ENCODE measurements around the gene HEPHL1. TPM values are rescaled to one million over a fixed set of nuclear protein-coding genes. Genes with fewer than 3 reads are reported as not detected.

Gene HEPHL1
- total and polyA plus RNA-seq, 2 donors (not counting 1 experiment from before 2014, with no cell fraction given) = not detected

DNA sequence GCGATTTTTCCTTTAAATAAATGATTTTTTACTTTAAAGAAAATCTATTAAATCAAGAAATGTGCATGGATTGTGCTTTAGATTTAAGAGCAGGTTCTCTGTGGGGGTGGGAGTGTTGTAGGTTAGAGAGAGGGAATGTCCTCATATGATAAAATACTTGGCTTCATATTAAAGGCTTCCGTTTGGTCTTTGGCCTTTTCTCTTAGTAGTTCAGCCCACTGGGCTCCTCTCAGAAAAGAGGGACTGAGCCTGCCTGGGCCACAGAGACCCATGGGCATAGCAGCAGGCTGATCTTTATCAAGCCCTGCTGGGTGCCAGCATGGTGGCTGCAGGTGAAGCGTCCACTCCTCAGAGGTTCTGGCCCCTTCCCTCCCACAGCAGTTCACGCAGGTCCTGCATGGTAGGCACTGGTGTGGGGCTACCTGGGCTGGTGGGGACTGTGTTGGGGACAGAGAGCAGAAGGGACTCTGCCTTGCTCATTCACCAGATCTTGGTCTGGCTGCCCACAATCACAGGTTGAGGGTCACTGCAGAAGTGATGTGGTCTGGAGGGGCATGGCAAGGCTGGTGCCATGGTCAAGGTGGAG is 111.8 kb downstream of the HEPHL1 start:
- intact Hi-C loops (cut with micrococcal nuclease) = no loop called here
- H3K4me3 Mint-ChIP-seq = no peak overlapping the region
- H3K27me3 Mint-ChIP-seq = no peaks in the 10 kb centered on the region
- Histone ChIP-seq H3K9ac (ENCODE audit: low read length) (no peak overlapping the region), H3K27ac (ENCODE audit: low read length in 2 of 2) (no peak overlapping the region), H3K79me2 (ENCODE audit: control insufficient read depth, insufficient read depth, low read length) (peaks cover 71% of the 10 kb centered on the region), H2AFZ (ENCODE audit: insufficient read depth, low read depth, low read length, poor library complexity, severe bottlenecking) (no peak overlapping the region), H3K27me3 (replicated peaks in 1 of 4; ENCODE audit: control extremely low read depth in 1 of 4, control insufficient read depth in 3 of 4, insufficient read depth in 4 of 4, low read length in 3 of 4) (no peaks in the 10 kb centered on the region), H3K9me3 (ENCODE audit: control extremely low read depth in 1 of 3, control insufficient read depth in 2 of 3, insufficient read depth in 1 of 3, low read length in 2 of 3) (peaks cover 0 to 8% (median 0%) of the 10 kb centered on the region in 3 donors), H3K4me3 (ENCODE audit: control extremely low read depth in 1 of 5, extremely low read depth in 1 of 5, insufficient read depth in 1 of 5, low read depth in 2 of 5, low read length in 4 of 5) (no peak overlapping the region), H3K4me1 (ENCODE audit: control insufficient read depth in 2 of 2, insufficient read depth in 2 of 2, low read length in 2 of 2) (peaks cover 32 to 57% of the 10 kb centered on the region in 2 donors), H3K4me2 (replicated peaks; ENCODE audit: low read depth, low read length, poor library complexity, severe bottlenecking) (no peak overlapping the region), H3K36me3 (replicated peaks in 1 of 2; ENCODE audit: control extremely low read depth in 1 of 2, control insufficient read depth in 1 of 2, extremely low read depth in 1 of 2, insufficient read depth in 2 of 2, low read length in 1 of 2) (no peaks in the 10 kb centered on the region), H4K20me1 (ENCODE audit: control insufficient read depth, insufficient read depth, low read length, poor library complexity, severe bottlenecking) (peaks cover 12% of the 10 kb centered on the region)
- 100% methylated on average over 2 of the region's 4 CpGs for WGBS (ENCODE audit: insufficient coverage)
- H3K9me3 Mint-ChIP-seq (ENCODE audit: insufficient read depth) = no peaks in the 10 kb centered on the region
- CTCF ChIA-PET = no interaction called here
- ATAC-seq (ENCODE audit: low read depth) (no peak), DNase-seq (no peak)
- POLR2A ChIA-PET = no interaction called here
- H3K4me1 Mint-ChIP-seq = peaks cover 50% of the 10 kb centered on the region
- TF ChIP-seq EZH2 (IDR thresholded peaks at IDR 0.05; ENCODE audit: borderline replicate concordance, insufficient read depth, low read depth, low read length, poor library complexity, severe bottlenecking) = no peak
- TF ChIP-seq, protein P1, sequence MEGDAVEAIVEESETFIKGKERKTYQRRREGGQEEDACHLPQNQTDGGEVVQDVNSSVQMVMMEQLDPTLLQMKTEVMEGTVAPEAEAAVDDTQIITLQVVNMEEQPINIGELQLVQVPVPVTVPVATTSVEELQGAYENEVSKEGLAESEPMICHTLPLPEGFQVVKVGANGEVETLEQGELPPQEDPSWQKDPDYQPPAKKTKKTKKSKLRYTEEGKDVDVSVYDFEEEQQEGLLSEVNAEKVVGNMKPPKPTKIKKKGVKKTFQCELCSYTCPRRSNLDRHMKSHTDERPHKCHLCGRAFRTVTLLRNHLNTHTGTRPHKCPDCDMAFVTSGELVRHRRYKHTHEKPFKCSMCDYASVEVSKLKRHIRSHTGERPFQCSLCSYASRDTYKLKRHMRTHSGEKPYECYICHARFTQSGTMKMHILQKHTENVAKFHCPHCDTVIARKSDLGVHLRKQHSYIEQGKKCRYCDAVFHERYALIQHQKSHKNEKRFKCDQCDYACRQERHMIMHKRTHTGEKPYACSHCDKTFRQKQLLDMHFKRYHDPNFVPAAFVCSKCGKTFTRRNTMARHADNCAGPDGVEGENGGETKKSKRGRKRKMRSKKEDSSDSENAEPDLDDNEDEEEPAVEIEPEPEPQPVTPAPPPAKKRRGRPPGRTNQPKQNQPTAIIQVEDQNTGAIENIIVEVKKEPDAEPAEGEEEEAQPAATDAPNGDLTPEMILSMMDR (IDR thresholded peaks at IDR 0.05) = no peak
- peak overlapping the region; percentile 47 for H3K27ac Mint-ChIP-seq

DNA sequence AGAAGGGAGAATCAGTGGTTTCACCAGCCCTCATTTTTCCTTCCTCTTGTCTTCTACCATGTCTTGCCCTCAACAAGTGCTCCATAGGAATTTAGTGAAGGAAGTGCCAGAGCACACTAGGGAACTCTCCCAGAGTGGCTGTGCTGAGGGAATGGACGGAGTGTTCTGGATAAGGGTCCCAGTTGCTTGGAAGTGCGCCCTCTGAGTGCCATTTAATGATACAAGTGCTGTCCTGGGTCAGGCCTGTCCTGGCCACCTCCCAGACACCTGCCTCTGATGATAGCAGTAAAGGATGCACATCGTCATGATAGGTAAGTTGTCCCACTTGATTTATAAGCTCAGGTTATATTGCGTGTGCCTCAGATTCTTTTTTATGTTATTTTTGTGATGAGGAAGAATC is 112.6 kb downstream of the HEPHL1 start:
- WGBS (ENCODE audit: insufficient coverage) = 100% methylated on average over 3 of the region's 4 CpGs
- no peak overlapping the region for H3K9ac ChIP-seq (ENCODE audit: low read length)
- H3K4me3 ChIP-seq (ENCODE audit: control extremely low read depth in 1 of 5, extremely low read depth in 1 of 5, insufficient read depth in 1 of 5, low read depth in 2 of 5, low read length in 4 of 5) = no peak overlapping the region
- peaks cover 0 to 8% (median 0%) of the 10 kb centered on the region in 3 donors for H3K9me3 ChIP-seq (ENCODE audit: control extremely low read depth in 1 of 3, control insufficient read depth in 2 of 3, insufficient read depth in 1 of 3, low read length in 2 of 3)
- peaks cover 71% of the 10 kb centered on the region for H3K79me2 ChIP-seq (ENCODE audit: control insufficient read depth, insufficient read depth, low read length)
- H3K4me2 ChIP-seq (replicated peaks; ENCODE audit: low read depth, low read length, poor library complexity, severe bottlenecking) = no peak overlapping the region
- H2AFZ ChIP-seq (ENCODE audit: insufficient read depth, low read depth, low read length, poor library complexity, severe bottlenecking) = no peak overlapping the region
- H3K27me3 ChIP-seq (replicated peaks in 1 of 4; ENCODE audit: control extremely low read depth in 1 of 4, control insufficient read depth in 3 of 4, insufficient read depth in 4 of 4, low read length in 3 of 4) = no peaks in the 10 kb centered on the region
- H3K27ac ChIP-seq (ENCODE audit: low read length in 2 of 2) = no peak overlapping the region
- H3K27me3 Mint-ChIP-seq = no peaks in the 10 kb centered on the region
- intact Hi-C loops (cut with micrococcal nuclease) = no loop called here
- H3K4me1 ChIP-seq (ENCODE audit: control insufficient read depth in 2 of 2, insufficient read depth in 2 of 2, low read length in 2 of 2) = peaks cover 29 to 54% of the 10 kb centered on the region in 2 donors
- no peak for DNase-seq
- POLR2A ChIA-PET = no interaction called here
- TF ChIP-seq EZH2 (IDR thresholded peaks at IDR 0.05; ENCODE audit: borderline replicate concordance, insufficient read depth, low read depth, low read length, poor library complexity, severe bottlenecking) = no peak
- TF ChIP-seq, protein P1 (IDR thresholded peaks at IDR 0.05) = no peak
- no peaks in the 10 kb centered on the region for H3K36me3 ChIP-seq (replicated peaks in 1 of 2; ENCODE audit: control extremely low read depth in 1 of 2, control insufficient read depth in 1 of 2, extremely low read depth in 1 of 2, insufficient read depth in 2 of 2, low read length in 1 of 2)
- peaks cover 48% of the 10 kb centered on the region for H3K4me1 Mint-ChIP-seq
- no peak overlapping the region for H3K4me3 Mint-ChIP-seq
- ATAC-seq (ENCODE audit: low read depth) = no peak
- no peaks in the 10 kb centered on the region for H3K9me3 Mint-ChIP-seq (ENCODE audit: insufficient read depth)
- peak overlapping the region; percentile 47 for H3K27ac Mint-ChIP-seq
- H4K20me1 ChIP-seq (ENCODE audit: control insufficient read depth, insufficient read depth, low read length, poor library complexity, severe bottlenecking) = peaks cover 12% of the 10 kb centered on the region
- CTCF ChIA-PET = no interaction called here

Measured in B cell (primary cell).